ENCODE results near the gene NXPE2. TPM values are rescaled to one million over a fixed set of nuclear protein-coding genes. Genes with fewer than 3 reads are reported as not detected.

The NXPE2 gene
- polyA plus RNA-seq, 1 donor (not counting 4 experiments of a cell fraction or from before 2014, with no cell fraction given): 0.09 TPM

DNA sequence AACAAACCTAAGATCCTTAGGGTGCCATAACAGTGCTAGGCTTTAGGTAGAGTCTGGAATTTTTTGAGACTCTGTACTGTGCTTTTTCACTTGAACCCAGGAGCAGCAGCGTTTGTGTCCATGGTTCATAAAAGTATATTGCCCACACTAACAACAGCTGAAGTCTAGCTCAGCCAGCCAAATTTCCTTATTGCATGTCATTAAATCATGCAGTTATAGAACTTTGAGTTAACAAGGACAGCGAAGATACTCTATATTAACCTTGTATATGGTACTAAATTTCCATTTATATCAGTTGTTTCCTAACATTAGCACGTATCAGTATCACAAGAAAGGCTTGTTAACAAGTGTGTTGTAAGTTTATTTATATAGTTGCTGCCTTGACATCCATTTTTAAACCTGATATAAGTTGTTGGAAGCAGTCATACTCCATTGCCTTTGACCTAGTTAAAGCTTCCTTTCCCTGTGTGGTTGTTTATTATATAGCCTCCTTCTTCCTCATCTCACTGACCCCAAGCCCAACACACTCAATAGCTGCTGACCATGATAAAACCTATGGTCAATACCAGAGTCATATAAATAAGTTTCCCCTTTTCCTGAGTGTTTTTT lies 46.7 kb downstream of the NXPE2 start:
- H3K9me1 ChIP-seq (ENCODE audit: control insufficient read depth, extremely low read depth, insufficient read depth, low read length): no peaks in the 10 kb centered on the region
- no peaks in the 10 kb centered on the region for H4K20me1 ChIP-seq (ENCODE audit: control insufficient read depth, extremely low read depth, insufficient read depth, low read length)
- H3K9ac ChIP-seq (ENCODE audit: control insufficient read depth, extremely low read depth, insufficient read depth, low read length): no peak overlapping the region
- no peaks in the 10 kb centered on the region for H3K4me1 ChIP-seq (ENCODE audit: control insufficient read depth, extremely low read depth, insufficient read depth, low read length)
- no peaks in the 10 kb centered on the region for H3K9me3 ChIP-seq (ENCODE audit: control insufficient read depth, low read depth, low read length)
- no peaks in the 10 kb centered on the region for H3K27me3 ChIP-seq (ENCODE audit: control insufficient read depth, extremely low read depth, insufficient read depth, low read length)
- dilution Hi-C loops (cut with MboI; ENCODE audit: extremely low pct_ligation_motif_present, low sequenced_read_pairs): no loop called here
- no peak for FAIRE-seq
- H3K27ac ChIP-seq (ENCODE audit: control insufficient read depth, insufficient read depth, low read length): no peak overlapping the region
- no peak for DNase-seq (ENCODE audit: low read depth, low spot score)
- H2AFZ ChIP-seq (ENCODE audit: control insufficient read depth, low read length): no peak overlapping the region
- no peak overlapping the region for H3K4me2 ChIP-seq (ENCODE audit: control insufficient read depth, extremely low read depth, insufficient read depth, low read depth, low read length)
- no peak overlapping the region for H3K4me3 ChIP-seq (ENCODE audit: control insufficient read depth in 2 of 3, extremely low read depth in 1 of 3, insufficient read depth in 2 of 3, low read depth in 1 of 3, low read length in 3 of 3)
- no peaks in the 10 kb centered on the region for H3K79me2 ChIP-seq (ENCODE audit: control insufficient read depth, insufficient read depth, low read length)
- no peaks in the 10 kb centered on the region for H3K36me3 ChIP-seq (ENCODE audit: control insufficient read depth in 2 of 2, extremely low read depth in 1 of 2, insufficient read depth in 2 of 2, low read length in 2 of 2)
- no peak for TF ChIP-seq EZH2 (IDR thresholded peaks at IDR 0.05; ENCODE audit: low read length)
- TF ChIP-seq, protein P1, sequence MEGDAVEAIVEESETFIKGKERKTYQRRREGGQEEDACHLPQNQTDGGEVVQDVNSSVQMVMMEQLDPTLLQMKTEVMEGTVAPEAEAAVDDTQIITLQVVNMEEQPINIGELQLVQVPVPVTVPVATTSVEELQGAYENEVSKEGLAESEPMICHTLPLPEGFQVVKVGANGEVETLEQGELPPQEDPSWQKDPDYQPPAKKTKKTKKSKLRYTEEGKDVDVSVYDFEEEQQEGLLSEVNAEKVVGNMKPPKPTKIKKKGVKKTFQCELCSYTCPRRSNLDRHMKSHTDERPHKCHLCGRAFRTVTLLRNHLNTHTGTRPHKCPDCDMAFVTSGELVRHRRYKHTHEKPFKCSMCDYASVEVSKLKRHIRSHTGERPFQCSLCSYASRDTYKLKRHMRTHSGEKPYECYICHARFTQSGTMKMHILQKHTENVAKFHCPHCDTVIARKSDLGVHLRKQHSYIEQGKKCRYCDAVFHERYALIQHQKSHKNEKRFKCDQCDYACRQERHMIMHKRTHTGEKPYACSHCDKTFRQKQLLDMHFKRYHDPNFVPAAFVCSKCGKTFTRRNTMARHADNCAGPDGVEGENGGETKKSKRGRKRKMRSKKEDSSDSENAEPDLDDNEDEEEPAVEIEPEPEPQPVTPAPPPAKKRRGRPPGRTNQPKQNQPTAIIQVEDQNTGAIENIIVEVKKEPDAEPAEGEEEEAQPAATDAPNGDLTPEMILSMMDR (optimal IDR thresholded peaks at IDR 0.05 in 1 of 3, IDR thresholded peaks at IDR 0.05 in 1 of 3, conservative IDR thresholded peaks at IDR 0.05 in 1 of 3; ENCODE audit: extremely low read depth in 1 of 3, insufficient read depth in 2 of 3, low read length in 3 of 3): no peak

DNA sequence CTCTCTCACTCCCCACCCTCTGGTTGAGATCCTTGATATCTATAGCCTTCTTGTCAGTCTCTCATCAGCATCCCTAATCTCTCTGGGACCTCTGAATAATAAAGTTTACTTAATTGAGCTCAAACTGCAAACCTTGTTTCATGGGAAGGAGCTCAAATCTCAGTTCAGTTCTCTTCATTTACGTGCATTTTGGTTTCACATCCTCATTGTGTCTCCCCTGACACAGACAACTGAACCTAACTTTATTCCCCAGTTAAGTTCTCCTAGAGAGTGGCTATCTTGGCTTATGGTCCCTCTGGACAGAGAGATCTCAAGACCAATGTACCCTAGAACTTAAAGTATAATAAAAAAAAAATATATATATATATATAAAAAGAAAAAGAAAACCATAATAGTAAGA lies 47.3 kb downstream of the NXPE2 start:
- Histone ChIP-seq H3K9me1 (ENCODE audit: control insufficient read depth, extremely low read depth, insufficient read depth, low read length) (no peaks in the 10 kb centered on the region), H3K27me3 (ENCODE audit: control insufficient read depth, extremely low read depth, insufficient read depth, low read length) (no peaks in the 10 kb centered on the region), H3K36me3 (ENCODE audit: control insufficient read depth in 2 of 2, extremely low read depth in 1 of 2, insufficient read depth in 2 of 2, low read length in 2 of 2) (no peaks in the 10 kb centered on the region), H3K27ac (ENCODE audit: control insufficient read depth, insufficient read depth, low read length) (no peak overlapping the region), H4K20me1 (ENCODE audit: control insufficient read depth, extremely low read depth, insufficient read depth, low read length) (no peaks in the 10 kb centered on the region), H3K4me1 (ENCODE audit: control insufficient read depth, extremely low read depth, insufficient read depth, low read length) (no peaks in the 10 kb centered on the region), H3K4me3 (ENCODE audit: control insufficient read depth in 2 of 3, extremely low read depth in 1 of 3, insufficient read depth in 2 of 3, low read depth in 1 of 3, low read length in 3 of 3) (no peak overlapping the region), H3K79me2 (ENCODE audit: control insufficient read depth, insufficient read depth, low read length) (no peaks in the 10 kb centered on the region), H3K9me3 (ENCODE audit: control insufficient read depth, low read depth, low read length) (no peaks in the 10 kb centered on the region), H3K9ac (ENCODE audit: control insufficient read depth, extremely low read depth, insufficient read depth, low read length) (no peak overlapping the region), H2AFZ (ENCODE audit: control insufficient read depth, low read length) (no peak overlapping the region), H3K4me2 (ENCODE audit: control insufficient read depth, extremely low read depth, insufficient read depth, low read depth, low read length) (no peak overlapping the region)
- dilution Hi-C loops (cut with MboI; ENCODE audit: extremely low pct_ligation_motif_present, low sequenced_read_pairs): no loop called here
- no peak for DNase-seq (ENCODE audit: low read depth, low spot score)
- no peak for FAIRE-seq
- TF ChIP-seq, protein P1 (optimal IDR thresholded peaks at IDR 0.05 in 1 of 3, IDR thresholded peaks at IDR 0.05 in 1 of 3, conservative IDR thresholded peaks at IDR 0.05 in 1 of 3; ENCODE audit: extremely low read depth in 1 of 3, insufficient read depth in 2 of 3, low read length in 3 of 3): no peak
- no peak for TF ChIP-seq EZH2 (IDR thresholded peaks at IDR 0.05; ENCODE audit: low read length)

Measured in keratinocyte (primary cell).